ENCODE measurements around the gene ENTPD2.

The ENTPD2 gene

GRCh38 chr9:137019891-137020683, 33.8 kb downstream of the ENTPD2 start:
- no peak for DNase-seq (ENCODE audit: low read depth, low spot score)
- no peak overlapping the region for H3K27ac ChIP-seq

GRCh38 chr9:137018761-137019559, 34.9 kb downstream of the ENTPD2 start:
- H3K27ac ChIP-seq: no peak overlapping the region
- no peak for DNase-seq (ENCODE audit: low read depth, low spot score)

GRCh38 chr9:137017791-137018497, 35.9 kb downstream of the ENTPD2 start:
- no peak for DNase-seq (ENCODE audit: low read depth, low spot score)

GRCh38 chr9:137017071-137017470, 36.8 kb downstream of the ENTPD2 start:
- no peak overlapping the region for H3K27ac ChIP-seq
- DNase-seq (ENCODE audit: low read depth, low spot score): no peak

More at GRCh38 chr9:137017791-137018497, 35.9 kb downstream of the ENTPD2 start:
- H3K27ac ChIP-seq: no peak overlapping the region

- H3K27ac ChIP-seq: no peak overlapping the region
- no peak for DNase-seq (ENCODE audit: low read depth, low spot score)
Observed at GRCh38 chr9:137016436-137016835, 37.4 kb downstream of the ENTPD2 start.

- H3K27ac ChIP-seq: no peak overlapping the region
- DNase-seq (ENCODE audit: low read depth, low spot score): no peak
Observed at GRCh38 chr9:137015976-137016375, 37.9 kb downstream of the ENTPD2 start.

GRCh38 chr9:137015540-137015930, 38.3 kb downstream of the ENTPD2 start:
- no peak overlapping the region for H3K27ac ChIP-seq
- DNase-seq (ENCODE audit: low read depth, low spot score): no peak

GRCh38 chr9:137014776-137015539, 38.9 kb downstream of the ENTPD2 start:
- DNase-seq (ENCODE audit: low read depth, low spot score): no peak

GRCh38 chr9:137014166-137014565, 39.7 kb downstream of the ENTPD2 start:
- no peak overlapping the region for H3K27ac ChIP-seq
- no peak for DNase-seq (ENCODE audit: low read depth, low spot score)

More at GRCh38 chr9:137014776-137015539, 38.9 kb downstream of the ENTPD2 start:
- H3K27ac ChIP-seq: no peak overlapping the region

- DNase-seq (ENCODE audit: low read depth, low spot score): no peak
- H3K27ac ChIP-seq: no peak overlapping the region
Observed at GRCh38 chr9:137013571-137013940, 40.3 kb downstream of the ENTPD2 start.

GRCh38 chr9:137012694-137013570, 40.9 kb downstream of the ENTPD2 start:
- no peak overlapping the region for H3K27ac ChIP-seq
- DNase-seq (ENCODE audit: low read depth, low spot score): no peak

GRCh38 chr9:137011907-137012675, 41.8 kb downstream of the ENTPD2 start:
- DNase-seq (ENCODE audit: low read depth, low spot score): no peak
- H3K27ac ChIP-seq: no peak overlapping the region

- no peak for DNase-seq (ENCODE audit: low read depth, low spot score)
- H3K27ac ChIP-seq: no peak overlapping the region
Observed at GRCh38 chr9:137011156-137011555, 42.7 kb downstream of the ENTPD2 start.

- H3K27ac ChIP-seq: no peak overlapping the region
- DNase-seq (ENCODE audit: low read depth, low spot score): no peak
Observed at GRCh38 chr9:137009938-137010732, 43.7 kb downstream of the ENTPD2 start.

GRCh38 chr9:137009217-137009616, 44.6 kb downstream of the ENTPD2 start:
- H3K27ac ChIP-seq: no peak overlapping the region
- DNase-seq (ENCODE audit: low read depth, low spot score): no peak

- H3K27ac ChIP-seq: no peak overlapping the region
- no peak for DNase-seq (ENCODE audit: low read depth, low spot score)
Observed at GRCh38 chr9:137008312-137008711, 45.5 kb downstream of the ENTPD2 start.

GRCh38 chr9:137007816-137008270, 46.0 kb downstream of the ENTPD2 start:
- no peak for DNase-seq (ENCODE audit: low read depth, low spot score)
- H3K27ac ChIP-seq: no peak overlapping the region

Measured in epithelial cell of prostate (primary cell).